SK-N-SH (cell line): Measurements from ENCODE around the gene PRF1. TPM values are rescaled to one million over a fixed set of nuclear protein-coding genes. Genes with fewer than 3 reads are reported as not detected.

Source experiments
- CTCF ChIA-PET: fragments of 300-600, 350-600 bp; formaldehyde crosslinking; extraction: SDS; loops from one replicate; lab custom pipeline; 2021; lab: Yijun Ruan, JAX
- POLR2A ChIA-PET: fragments of 350-600 bp; sonication (Branson Sonifier 250); formaldehyde crosslinking; extraction: SDS; loops from one replicate; lab custom pipeline; 2020; ENCODE audit warnings: antibody characterized with exemption, inconsistent platforms; lab: Yijun Ruan, JAX
- DNase-seq: peaks from one replicate; pipeline ENCODE4 v3.0.0; 2012
- H2AFZ ChIP-seq: fragments of 200-600 bp; sonication (generic); 2 replicates; pipeline ENCODE4 v1.8.1; 2016; ENCODE audit warnings: antibody characterized with exemption, mild to moderate bottlenecking, low read depth
- H3F3A ChIP-seq: fragments of 200-600 bp; sonication (generic); replicated peaks from 2 replicates; pipeline ENCODE3; 2016; ENCODE audit warnings: antibody characterized with exemption, mild to moderate bottlenecking; ENCODE audit not compliant: insufficient read depth
- H3K27ac ChIP-seq, 2 experiments: fragments of 200-500 bp in 1 of 2; fragments of 200-600 bp in 1 of 2; sonication (Bioruptor generic) in 1 of 2; sonication (generic), shearing (Covaris generic) in 1 of 2; 2 replicates each; pipeline versions ENCODE4 v1.5.1 to v1.6.1; 2014 to 2016; ENCODE audit warnings: low read depth in 2 of 2, inconsistent platforms in 1 of 2, low read length in 1 of 2, mild to moderate bottlenecking in 1 of 2, mixed read lengths in 1 of 2
- H3K27me3 ChIP-seq: fragments of 200-600 bp; sonication (generic), shearing (Covaris generic); 2 replicates; pipeline ENCODE4 v1.6.1; 2016; ENCODE audit warnings: mixed run types; ENCODE audit not compliant: insufficient read depth
- H3K36me3 ChIP-seq, 2 experiments: fragments of 200-500 bp in 1 of 2; fragments of 200-600 bp in 1 of 2; sonication (Bioruptor generic) in 1 of 2; sonication (generic) in 1 of 2; replicated peaks in 1 of 2; 2 replicates each; pipeline versions ENCODE3 to v1.5.1; 2014 to 2016; ENCODE audit warnings: low read length in 1 of 2, mild to moderate bottlenecking in 1 of 2; ENCODE audit not compliant: insufficient read depth in 2 of 2, control insufficient read depth in 1 of 2
- H3K4me1 ChIP-seq, 2 experiments: fragments of 200-500 bp in 1 of 2; fragments of 200-600 bp in 1 of 2; sonication (Bioruptor generic) in 1 of 2; sonication (generic), shearing (Covaris generic) in 1 of 2; 2 replicates each; pipeline versions ENCODE4 v1.5.1 to v1.6.1; 2014 to 2016; ENCODE audit warnings: low read depth in 1 of 2, low read length in 1 of 2, mixed run types in 1 of 2; ENCODE audit not compliant: insufficient read depth in 2 of 2, control insufficient read depth in 1 of 2
- H3K4me2 ChIP-seq: fragments of 200-600 bp; sonication (generic), shearing (Covaris generic); 2 replicates; pipeline ENCODE4 v1.6.1; 2017; ENCODE audit warnings: mixed run types
- H3K4me3 ChIP-seq, 2 experiments: fragments of 200-500 bp in 1 of 2; fragments of 200-600 bp in 1 of 2; sonication (Bioruptor generic) in 1 of 2; sonication (generic), shearing (Covaris generic) in 1 of 2; 2 replicates each; pipeline versions ENCODE4 v1.5.1 to v1.8.1; 2014 to 2016; ENCODE audit warnings: low read depth in 2 of 2, inconsistent platforms in 1 of 2, low read length in 1 of 2, mild to moderate bottlenecking in 1 of 2, mixed read lengths in 1 of 2, moderate library complexity in 1 of 2
- H3K79me2 ChIP-seq: fragments of 200-600 bp; sonication (generic); 2 replicates; pipeline ENCODE4 v1.8.1; 2017; ENCODE audit warnings: mild to moderate bottlenecking; ENCODE audit not compliant: insufficient read depth
- H3K9ac ChIP-seq: fragments of 200-600 bp; sonication (generic); 2 replicates; pipeline ENCODE4 v1.6.1; 2017; ENCODE audit warnings: mixed run types
- H3K9me2 ChIP-seq: fragments of 200-600 bp; sonication (generic); 2 replicates; pipeline ENCODE4 v1.6.1; 2017; ENCODE audit warnings: mixed run types
- H3K9me3 ChIP-seq: fragments of 200-600 bp; sonication (generic); 2 replicates; pipeline ENCODE4 v1.6.1; 2017; ENCODE audit warnings: mixed run types, mild to moderate bottlenecking, moderate library complexity
- H4K20me1 ChIP-seq: fragments of 200-600 bp; sonication (generic); 2 replicates; pipeline ENCODE4 v1.6.1; 2017; ENCODE audit warnings: mild to moderate bottlenecking, mixed run types; ENCODE audit not compliant: insufficient read depth
- CHD2 ChIP-seq: fragments of 150-350 bp; IDR thresholded peaks from 2 replicates; pipeline ENCODE4 v1.6.1; 2018; ENCODE audit warnings: low read length; ENCODE audit not compliant: partially characterized antibody
- EP300 ChIP-seq, 2 experiments: IDR thresholded peaks; 2 replicates each; pipeline versions ENCODE4 v1.4.0 to v1.6.1; 2012; ENCODE audit warnings: borderline replicate concordance in 1 of 2, low read depth in 1 of 2, low read length in 1 of 2
- FOXJ3 ChIP-seq: sonication (generic); formaldehyde crosslinking; IDR thresholded peaks from 2 replicates; pipeline ENCODE4 v1.5.1; 2020; ENCODE audit warnings: mild to moderate bottlenecking, missing genetic modification reagents
- MXI1 ChIP-seq: IDR thresholded peaks from 2 replicates; pipeline ENCODE4 v1.6.1; 2012; ENCODE audit warnings: mild to moderate bottlenecking, low read depth, low read length, improper control_type of control experiment
- RAD21 ChIP-seq: IDR thresholded peaks from 2 replicates; pipeline ENCODE4 v1.6.1; 2012; ENCODE audit warnings: mild to moderate bottlenecking, low read length
- RCOR1 ChIP-seq: fragments of 150-350 bp; IDR thresholded peaks from 2 replicates; pipeline ENCODE4 v1.6.1; 2017; ENCODE audit warnings: antibody characterized with exemption, low read length
- REST ChIP-seq: IDR thresholded peaks from 2 replicates; pipeline ENCODE4 v1.6.1; 2012; ENCODE audit warnings: mild to moderate bottlenecking, low read depth, low read length, moderate library complexity
- RXRA ChIP-seq: IDR thresholded peaks from 2 replicates; pipeline ENCODE4 v1.4.0; 2012; ENCODE audit warnings: low read depth, mild to moderate bottlenecking, borderline replicate concordance
- SMC3 ChIP-seq: IDR thresholded peaks from 2 replicates; pipeline ENCODE4 v1.6.1; 2012; ENCODE audit warnings: low read depth, low read length, improper control_type of control experiment
- TCF12 ChIP-seq: IDR thresholded peaks from 2 replicates; pipeline ENCODE4 v1.4.0; 2012
- TEAD4 ChIP-seq: IDR thresholded peaks from 2 replicates; pipeline ENCODE4 v1.4.0; 2012; ENCODE audit warnings: mild to moderate bottlenecking, borderline replicate concordance; ENCODE audit not compliant: insufficient read depth
- USF1 ChIP-seq: IDR thresholded peaks from 2 replicates; pipeline ENCODE4 v1.4.0; 2012; ENCODE audit warnings: low read depth, borderline replicate concordance
- YY1 ChIP-seq: IDR thresholded peaks from 2 replicates; pipeline ENCODE4 v1.4.0; 2012; ENCODE audit warnings: low read depth, mild to moderate bottlenecking
- ZBTB33 ChIP-seq: IDR thresholded peaks from 2 replicates; pipeline ENCODE4 v1.4.0; 2012; ENCODE audit warnings: low read depth, borderline replicate concordance
- WGBS: methylation state at CpG from one replicate; pipeline ENCODE4 v1.1.6; 2017; ENCODE audit warnings: low lambda C conversion rate; 5-methylcytosine and 5-hydroxymethylcytosine counted together
- polyA plus RNA-seq, 3 experiments: library from polyadenylated mRNA; depleted of rRNA; stranded (reverse); fragments of >200 nt; gene quantifications; 2 replicates each; pipeline ENCODE4 v1.2.3, GENCODE V29; 2012

PRF1 gene
- polyA plus RNA-seq, 1 of the 3 experiments (the other 2 are of a cell fraction) = not detected

GRCh38 chr10:70594161-70594560, 8.4 kb downstream of the PRF1 start:
- CTCF ChIA-PET = no interaction called here
- H3K4me1 ChIP-seq = peaks cover 0 to 11% of the 10 kb centered on the region in 2 experiments; a peak in 1 of 4 replicates
- no peaks in the 10 kb centered on the region for H3K9me2 ChIP-seq
- 89% methylated on average over 3 of the region's 3 CpGs for WGBS
- POLR2A ChIA-PET = interaction anchor here (0.6 kb wide), 1 partner anchor 1214 kb away, joined by 4 read pairs; no protein-coding TSS in a partner anchor
- H3K79me2 ChIP-seq = no peaks in the 10 kb centered on the region
- H3K27me3 ChIP-seq = peaks cover 9% of the 10 kb centered on the region
- H2AFZ ChIP-seq = no peak overlapping the region
- DNase-seq = no peak
- no peaks in the 10 kb centered on the region for H4K20me1 ChIP-seq
- no peak overlapping the region for H3K9ac ChIP-seq
- H3F3A ChIP-seq = no peaks in the 10 kb centered on the region
- H3K4me3 ChIP-seq = no peak overlapping the region
- H3K4me2 ChIP-seq = no peak overlapping the region
- TF ChIP-seq USF1 (no peak), FOXJ3 (CRISPR knock-in tag) (no peak), CHD2 (no peak), RAD21 (no peak), RXRA (no peak), MXI1 (no peak), ZBTB33 (no peak)
- H3K27ac ChIP-seq = no peak overlapping the region
- no peaks in the 10 kb centered on the region for H3K36me3 ChIP-seq
- H3K9me3 ChIP-seq = no peaks in the 10 kb centered on the region

GRCh38 chr10:70593513-70593890, 9.0 kb downstream of the PRF1 start:
- no peak overlapping the region for H3K4me3 ChIP-seq
- no peak overlapping the region for H3K27ac ChIP-seq
- CTCF ChIA-PET = no interaction called here
- H3K4me2 ChIP-seq = no peak overlapping the region
- peaks cover 0 to 11% of the 10 kb centered on the region in 2 experiments; a peak in 1 of 4 replicates for H3K4me1 ChIP-seq
- no peaks in the 10 kb centered on the region for H4K20me1 ChIP-seq
- no peaks in the 10 kb centered on the region for H3K79me2 ChIP-seq
- H3K9me2 ChIP-seq = no peaks in the 10 kb centered on the region
- H3K9me3 ChIP-seq = no peaks in the 10 kb centered on the region
- TF ChIP-seq REST (no peak), TCF12 (no peak), EP300 (IDR thresholded peaks at IDR 0.05; ENCODE audit: borderline replicate concordance in 1 of 2, low read depth in 1 of 2, low read length in 1 of 2) (no peak), RCOR1 (no peak), TEAD4 (no peak), YY1 (no peak), SMC3 (no peak), ZBTB33 (no peak)
- DNase-seq = no peak
- POLR2A ChIA-PET = interaction anchor here (0.6 kb wide), 1 partner anchor 624 kb away, joined by 4 read pairs; no protein-coding TSS in a partner anchor
- no peaks in the 10 kb centered on the region for H3K36me3 ChIP-seq
- H3K27me3 ChIP-seq = peaks cover 14% of the 10 kb centered on the region
- WGBS = 68% methylated on average over 7 of the region's 7 CpGs
- H3F3A ChIP-seq = no peaks in the 10 kb centered on the region
- no peak overlapping the region for H3K9ac ChIP-seq
- H2AFZ ChIP-seq = no peak overlapping the region
